Measurements from ENCODE around the gene GAD2.
"Not testable (repeated sequence)": the region's sequence is repeated elsewhere in the genome, so short reads cannot be mapped to it uniquely, and the experiment has no call there.

Gene GAD2

GRCh38 chr10:26326851-26327250 is 110.3 kb downstream of the GAD2 start:
- DNase-seq: no peak

GRCh38 chr10:26327811-26328210 is 111.2 kb downstream of the GAD2 start:
- no peak for DNase-seq

- DNase-seq: no peak
Measured at GRCh38 chr10:26331371-26331770, 114.8 kb downstream of the GAD2 start.

GRCh38 chr10:26334232-26334931 is 117.8 kb downstream of the GAD2 start:
- no peak for DNase-seq

- DNase-seq: peak; percentile 12
Measured at GRCh38 chr10:26334932-26335573, 118.5 kb downstream of the GAD2 start.

- no peak for DNase-seq
Measured at GRCh38 chr10:26335574-26336093, 119.1 kb downstream of the GAD2 start.

- DNase-seq: no peak
Measured at GRCh38 chr10:26336979-26337378, 120.4 kb downstream of the GAD2 start.

GRCh38 chr10:26341701-26342100 is 125.1 kb downstream of the GAD2 start:
- no peak for DNase-seq

- not testable (repeated sequence) for DNase-seq
Measured at GRCh38 chr10:26348821-26349417, 132.3 kb downstream of the GAD2 start.

Data from NCI-H510A treated with DMSO at 0.1 percent for 48 hours (cell line).